Omental fat pad (tissue), 4 donors: ENCODE data around the gene SWAP70. TPM values are rescaled to one million over a fixed set of nuclear protein-coding genes. Genes with fewer than 3 reads are reported as not detected.

Experiments
- ATAC-seq: fragments of 150-250 bp; one replicate; pipeline ENCODE4 v1.9.1; 2016; ENCODE audit warnings: mild to moderate bottlenecking, moderate library complexity; ENCODE audit not compliant: low FRiP score
- DNase-seq: peaks from one replicate; pipeline ENCODE4 v3.0.0-alpha.2; 2019; ENCODE audit warnings: low spot score
- total RNA-seq, 4 donors: library from RNA; depleted of rRNA; stranded (reverse); fragments of >200 nt; gene quantifications; one replicate each; pipeline ENCODE4 v1.1.0, GENCODE V29; 2016
- TF ChIP-seq, protein P1 (sequence below), 3 donors: fragments of 450-650 bp; IDR thresholded peaks; one replicate each; pipeline ENCODE4 v1.5.1; 2016 to 2017; ENCODE audit warnings: antibody characterized with exemption in 3 of 3, mild to moderate bottlenecking in 3 of 3, moderate library complexity in 2 of 3

SWAP70 gene
- total RNA-seq, 4 donors from 2014 or later = 35.6 to 81.7 (median 61.0) TPM

GRCh38 chr11:9639099-9639498 is 24.8 kb upstream of the SWAP70 start:
- ATAC-seq = no peak
- TF ChIP-seq, protein P1, sequence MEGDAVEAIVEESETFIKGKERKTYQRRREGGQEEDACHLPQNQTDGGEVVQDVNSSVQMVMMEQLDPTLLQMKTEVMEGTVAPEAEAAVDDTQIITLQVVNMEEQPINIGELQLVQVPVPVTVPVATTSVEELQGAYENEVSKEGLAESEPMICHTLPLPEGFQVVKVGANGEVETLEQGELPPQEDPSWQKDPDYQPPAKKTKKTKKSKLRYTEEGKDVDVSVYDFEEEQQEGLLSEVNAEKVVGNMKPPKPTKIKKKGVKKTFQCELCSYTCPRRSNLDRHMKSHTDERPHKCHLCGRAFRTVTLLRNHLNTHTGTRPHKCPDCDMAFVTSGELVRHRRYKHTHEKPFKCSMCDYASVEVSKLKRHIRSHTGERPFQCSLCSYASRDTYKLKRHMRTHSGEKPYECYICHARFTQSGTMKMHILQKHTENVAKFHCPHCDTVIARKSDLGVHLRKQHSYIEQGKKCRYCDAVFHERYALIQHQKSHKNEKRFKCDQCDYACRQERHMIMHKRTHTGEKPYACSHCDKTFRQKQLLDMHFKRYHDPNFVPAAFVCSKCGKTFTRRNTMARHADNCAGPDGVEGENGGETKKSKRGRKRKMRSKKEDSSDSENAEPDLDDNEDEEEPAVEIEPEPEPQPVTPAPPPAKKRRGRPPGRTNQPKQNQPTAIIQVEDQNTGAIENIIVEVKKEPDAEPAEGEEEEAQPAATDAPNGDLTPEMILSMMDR (IDR thresholded peaks at IDR 0.05) = no peak
- no peak for DNase-seq

DNA sequence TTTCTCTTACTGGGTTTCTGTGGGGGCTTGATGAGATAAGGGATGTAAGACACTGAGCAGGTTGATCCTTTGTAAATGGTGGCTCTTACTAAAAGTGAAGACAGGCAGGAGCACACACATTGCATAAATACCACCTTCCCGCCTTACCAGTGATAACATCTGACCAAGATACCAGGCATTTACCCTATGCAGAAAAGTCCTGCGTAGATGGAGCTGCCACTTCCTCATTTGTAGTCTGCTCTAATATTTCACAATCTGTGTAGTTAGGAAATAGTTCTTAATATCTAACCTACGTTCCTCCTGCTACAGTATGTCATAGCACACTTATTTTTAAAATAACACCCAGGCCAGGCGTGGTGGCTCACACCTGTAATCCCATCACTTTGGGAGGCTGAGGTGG is 23.9 kb upstream of the SWAP70 start:
- ATAC-seq (no peak), DNase-seq (no peak)
- TF ChIP-seq, protein P1 (IDR thresholded peaks at IDR 0.05) = no peak

DNA sequence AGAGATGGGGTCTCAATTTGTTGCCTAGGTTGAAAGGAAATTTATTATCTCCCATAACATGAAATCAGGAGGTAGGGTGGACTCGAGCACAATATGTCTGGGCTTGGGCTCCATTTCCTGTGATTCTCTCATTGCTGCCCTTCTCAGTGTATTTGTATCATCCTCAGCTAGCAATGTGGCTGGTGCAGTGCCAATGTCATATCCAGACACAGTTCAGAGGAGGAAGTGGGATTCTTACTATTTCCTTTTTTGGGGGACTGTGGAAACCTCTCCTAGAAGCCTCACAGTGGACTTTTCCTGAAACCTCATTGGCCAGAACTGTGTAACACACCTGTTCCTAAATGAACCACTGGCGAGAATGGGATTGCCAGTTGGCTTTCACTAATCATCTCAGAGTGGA is 21.0 kb upstream of the SWAP70 start:
- no peak for ATAC-seq
- DNase-seq = no peak
- TF ChIP-seq, protein P1 (IDR thresholded peaks at IDR 0.05) = no peak

GRCh38 chr11:9643751-9644150 is 20.1 kb upstream of the SWAP70 start:
- TF ChIP-seq, protein P1 (IDR thresholded peaks at IDR 0.05) = no peak
- DNase-seq = no peak
- ATAC-seq = no peak

GRCh38 chr11:9645881-9646280 is 18.0 kb upstream of the SWAP70 start:
- TF ChIP-seq, protein P1 (IDR thresholded peaks at IDR 0.05) = no peak
- ATAC-seq = no peak
- DNase-seq = no peak

DNA sequence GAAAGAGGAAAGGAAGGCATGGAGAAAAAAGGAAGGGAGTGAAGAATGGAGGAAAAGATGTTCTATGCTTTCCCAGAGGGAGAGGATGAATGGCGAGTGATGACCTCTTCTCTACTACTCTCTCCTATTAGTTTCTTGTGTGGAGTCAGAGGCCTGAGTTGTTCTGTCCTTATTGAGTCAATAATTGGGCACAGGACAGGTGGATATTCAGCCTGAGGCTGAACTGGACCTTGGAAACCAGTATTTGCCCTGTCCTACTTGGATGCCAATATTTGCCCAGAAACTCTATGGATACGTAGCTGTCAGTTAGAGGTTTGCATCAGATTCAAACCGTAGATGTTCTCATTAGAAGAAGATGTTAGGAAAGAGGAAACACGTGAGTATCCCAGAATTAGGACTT is 17.6 kb upstream of the SWAP70 start:
- TF ChIP-seq, protein P1 (IDR thresholded peaks at IDR 0.05) = no peak
- no peak for ATAC-seq

GRCh38 chr11:9651481-9651880 is 12.4 kb upstream of the SWAP70 start:
- ATAC-seq (no peak), DNase-seq (no peak)
- TF ChIP-seq, protein P1 (IDR thresholded peaks at IDR 0.05) = no peak

More for the DNA sequence above, 17.6 kb upstream of the SWAP70 start:
- no peak for DNase-seq
